ENCODE data around the gene RPTOR. TPM values are rescaled to one million over a fixed set of nuclear protein-coding genes. Genes with fewer than 3 reads are reported as not detected.

The RPTOR gene
- total and polyA plus RNA-seq, 4 donors: 12.4 to 46.1 (median 29.7) TPM

GRCh38 chr17:80844418-80844990 is 299.9 kb downstream of the RPTOR start:
- peaks cover 0 to 17% (median 11%) of the 10 kb centered on the region in 5 donors for H3K4me1 ChIP-seq (ENCODE audit: control insufficient read depth in 5 of 5, insufficient read depth in 5 of 5, low read length in 5 of 5)
- H3K27ac ChIP-seq (ENCODE audit: low read depth in 1 of 2, low read length in 1 of 2): no peak overlapping the region
- no peak overlapping the region for H3K9ac ChIP-seq (ENCODE audit: insufficient read depth in 1 of 2, low read length in 2 of 2)
- H3K9me3 ChIP-seq (ENCODE audit: control insufficient read depth in 4 of 4, insufficient read depth in 3 of 4, low read length in 3 of 4): no peaks in the 10 kb centered on the region
- no peaks in the 10 kb centered on the region for H3K27me3 ChIP-seq (ENCODE audit: control insufficient read depth in 3 of 3, insufficient read depth in 3 of 3, low read length in 2 of 3)
- DNase-seq: no peak
- WGBS, 2 donors: 95% methylated on average over 25 of the region's 25 CpGs
- no peak overlapping the region for H3K4me3 ChIP-seq
- H3K36me3 ChIP-seq (ENCODE audit: control insufficient read depth in 4 of 4, insufficient read depth in 4 of 4, low read length in 4 of 4): peaks cover 0 to 24% (median 8%) of the 10 kb centered on the region in 4 donors
- TF ChIP-seq CTCF (IDR thresholded peaks at IDR 0.05; ENCODE audit: control extremely low read depth, extremely low read depth): no peak
- no peak for ATAC-seq (ENCODE audit: insufficient read depth, low FRiP score)

GRCh38 chr17:80845069-80845862 is 300.6 kb downstream of the RPTOR start:
- Histone ChIP-seq H3K9me3 (ENCODE audit: control insufficient read depth in 4 of 4, insufficient read depth in 3 of 4, low read length in 3 of 4) (no peaks in the 10 kb centered on the region), H3K27me3 (ENCODE audit: control insufficient read depth in 3 of 3, insufficient read depth in 3 of 3, low read length in 2 of 3) (no peaks in the 10 kb centered on the region), H3K4me1 (ENCODE audit: control insufficient read depth in 5 of 5, insufficient read depth in 5 of 5, low read length in 5 of 5) (peaks cover 0 to 11% (median 5%) of the 10 kb centered on the region in 5 donors), H3K36me3 (ENCODE audit: control insufficient read depth in 4 of 4, insufficient read depth in 4 of 4, low read length in 4 of 4) (peaks cover 0 to 24% (median 10%) of the 10 kb centered on the region in 4 donors), H3K4me3 (no peak overlapping the region), H3K27ac (ENCODE audit: low read depth in 1 of 2, low read length in 1 of 2) (no peak overlapping the region), H3K9ac (ENCODE audit: insufficient read depth in 1 of 2, low read length in 2 of 2) (no peak overlapping the region)
- WGBS, 2 donors: 55 to 84% methylated on average over 31 of the region's 31 CpGs
- no peak for ATAC-seq (ENCODE audit: insufficient read depth, low FRiP score)
- TF ChIP-seq CTCF (IDR thresholded peaks at IDR 0.05; ENCODE audit: control extremely low read depth, extremely low read depth): no peak
- no peak for DNase-seq

DNA sequence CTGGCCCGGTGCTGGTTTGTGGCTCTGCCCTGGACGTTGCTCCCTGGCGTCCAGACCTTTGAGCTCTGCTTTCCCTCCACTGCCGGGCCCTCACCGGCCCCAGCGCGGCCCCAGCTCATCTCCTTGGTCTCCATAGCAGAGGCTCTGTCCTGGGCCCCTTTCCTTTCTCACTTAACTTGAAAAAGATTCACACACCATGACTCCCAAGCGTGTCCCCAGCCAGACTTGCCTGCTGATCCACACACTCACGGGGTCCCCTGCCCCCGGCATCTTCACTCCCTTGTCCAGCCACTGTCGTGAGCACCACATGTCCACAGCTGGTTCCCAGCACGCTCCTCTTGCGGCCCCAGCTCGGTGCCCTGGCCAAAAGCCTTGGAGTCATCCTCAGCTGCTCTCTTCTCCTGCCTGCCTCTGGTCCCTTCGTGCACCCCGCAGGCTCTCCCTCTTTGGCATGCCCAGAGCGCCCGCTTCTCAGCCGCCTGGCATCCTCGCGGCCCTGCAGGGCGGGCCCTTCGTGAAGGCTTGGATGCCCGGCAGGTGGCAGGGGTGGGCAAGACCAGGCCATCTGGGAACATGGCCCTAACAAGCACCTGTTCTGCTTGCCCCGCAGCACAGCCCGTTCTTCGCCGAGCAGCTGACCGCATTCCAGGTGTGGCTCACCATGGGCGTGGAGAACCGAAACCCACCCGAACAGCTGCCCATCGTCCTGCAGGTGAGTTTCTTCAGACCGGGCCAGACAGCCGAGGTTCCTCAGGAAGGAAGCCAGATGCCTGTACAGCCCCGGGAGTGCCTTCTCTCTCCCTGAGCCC is 301.4 kb downstream of the RPTOR start:
- Histone ChIP-seq H3K4me3 (no peak overlapping the region), H3K9me3 (ENCODE audit: control insufficient read depth in 4 of 4, insufficient read depth in 3 of 4, low read length in 3 of 4) (no peaks in the 10 kb centered on the region), H3K9ac (ENCODE audit: insufficient read depth in 1 of 2, low read length in 2 of 2) (no peak overlapping the region), H3K27me3 (ENCODE audit: control insufficient read depth in 3 of 3, insufficient read depth in 3 of 3, low read length in 2 of 3) (no peaks in the 10 kb centered on the region), H3K36me3 (ENCODE audit: control insufficient read depth in 4 of 4, insufficient read depth in 4 of 4, low read length in 4 of 4) (peaks cover 0 to 25% (median 11%) of the 10 kb centered on the region in 4 donors), H3K27ac (ENCODE audit: low read depth in 1 of 2, low read length in 1 of 2) (no peak overlapping the region), H3K4me1 (ENCODE audit: control insufficient read depth in 5 of 5, insufficient read depth in 5 of 5, low read length in 5 of 5) (peaks cover 0 to 11% (median 5%) of the 10 kb centered on the region in 5 donors)
- ATAC-seq (ENCODE audit: insufficient read depth, low FRiP score) (no peak), DNase-seq (no peak)
- no peak for TF ChIP-seq CTCF (IDR thresholded peaks at IDR 0.05; ENCODE audit: control extremely low read depth, extremely low read depth)
- 91 to 92% methylated on average over 36 of the region's 36 CpGs for whole genome bisulfite sequencing, 2 donors

Data from lung (tissue), 12 donors.